Stimulated activated effector memory CD8-positive, alpha-beta T cell treated with anti-CD3 and anti-CD28 coated beads, Interleukin-12 subunit alpha, Interleukin-12 subunit beta, amount 100 ng/mL, for 72 hours (primary cell): ENCODE measurements around the gene RGS12.

Experiments used
- ATAC-seq: fragments of 150-1000 bp; cut with Tn5 transposase; 2 replicates; pipeline ENCODE4 v1.10.0; 2021
- DNase-seq, 2 donors: peaks; one replicate each; pipeline ENCODE4 v3.0.0; 2021 to 2022; ENCODE audit warnings: low spot score in 2 of 2
- H3K27ac Mint-ChIP-seq: one replicate; pipeline ENCODE4 v1.8.0; 2022; ENCODE audit warnings: mild to moderate bottlenecking, mixed read lengths
- H3K36me3 Mint-ChIP-seq: one replicate; pipeline ENCODE4 v1.8.0; 2022; ENCODE audit warnings: mild to moderate bottlenecking, mixed read lengths
- H3K4me1 Mint-ChIP-seq: one replicate; pipeline ENCODE4 v1.8.0; 2022; ENCODE audit warnings: mixed read lengths
- H3K4me3 Mint-ChIP-seq: one replicate; pipeline ENCODE4 v1.8.0; 2022; ENCODE audit warnings: mild to moderate bottlenecking, mixed read lengths
- H3K9me3 Mint-ChIP-seq: one replicate; pipeline ENCODE4 v1.8.0; 2022; ENCODE audit warnings: mixed read lengths

The RGS12 gene

GRCh38 chr4:3292571-3293400 lies at the start of gene RGS12:
Gene RGS12, plus strand, starts transcription at chr4:3293021. Its CDS starts 23,150 bp downstream, at chr4:3316171.
- peak; percentile 93 for ATAC-seq

GRCh38 chr4:3243136-3243780 lies 49.6 kb upstream of the RGS12 start:
- Mint-ChIP-seq H3K4me3 (no peak overlapping the region), H3K27ac (peak overlapping the region; percentile 70), H3K4me1 (peaks cover 26% of the 10 kb centered on the region), H3K9me3 (no peaks in the 10 kb centered on the region), H3K36me3 (peaks cover 14% of the 10 kb centered on the region)
- no peak for ATAC-seq
- no peak for DNase-seq

More at GRCh38 chr4:3292571-3293400, at the start of gene RGS12:
- peak; percentile 78 to 96 for DNase-seq
- Mint-ChIP-seq H3K4me1 (peaks cover 25% of the 10 kb centered on the region), H3K27ac (peak within 1 kb of the TSS; percentile 91), H3K4me3 (peak within 1 kb of the TSS; percentile 93), H3K9me3 (peaks cover 3% of the 10 kb centered on the region), H3K36me3 (no peaks in the 10 kb centered on the region)

GRCh38 chr4:3244002-3244401 lies 48.8 kb upstream of the RGS12 start:
- DNase-seq (no peak), ATAC-seq (no peak)
- no peak overlapping the region for H3K4me3 Mint-ChIP-seq
- no peak overlapping the region for H3K27ac Mint-ChIP-seq
- peaks cover 26% of the 10 kb centered on the region for H3K4me1 Mint-ChIP-seq
- no peaks in the 10 kb centered on the region for H3K9me3 Mint-ChIP-seq
- H3K36me3 Mint-ChIP-seq = peaks cover 14% of the 10 kb centered on the region

- peaks cover 14% of the 10 kb centered on the region for H3K36me3 Mint-ChIP-seq
- ATAC-seq (no peak), DNase-seq (no peak)
- H3K9me3 Mint-ChIP-seq = no peaks in the 10 kb centered on the region
- no peak overlapping the region for H3K4me3 Mint-ChIP-seq
- H3K27ac Mint-ChIP-seq = no peak overlapping the region
- H3K4me1 Mint-ChIP-seq = peaks cover 26% of the 10 kb centered on the region
Measured at GRCh38 chr4:3244747-3245146, 48.1 kb upstream of the RGS12 start.

GRCh38 chr4:3245676-3246075 lies 47.1 kb upstream of the RGS12 start:
- H3K36me3 Mint-ChIP-seq = peaks cover 10% of the 10 kb centered on the region
- peaks cover 26% of the 10 kb centered on the region for H3K4me1 Mint-ChIP-seq
- ATAC-seq (no peak), DNase-seq (no peak)
- no peaks in the 10 kb centered on the region for H3K9me3 Mint-ChIP-seq
- peak overlapping the region; percentile 64 for H3K27ac Mint-ChIP-seq
- no peak overlapping the region for H3K4me3 Mint-ChIP-seq

GRCh38 chr4:3246458-3247398 lies 46.1 kb upstream of the RGS12 start:
- peaks cover 5% of the 10 kb centered on the region for H3K36me3 Mint-ChIP-seq
- H3K27ac Mint-ChIP-seq = peak overlapping the region; percentile 64
- H3K4me1 Mint-ChIP-seq = peaks cover 26% of the 10 kb centered on the region
- ATAC-seq (no peak), DNase-seq (no peak)
- no peaks in the 10 kb centered on the region for H3K9me3 Mint-ChIP-seq
- no peak overlapping the region for H3K4me3 Mint-ChIP-seq

- H3K27ac Mint-ChIP-seq = no peak overlapping the region
- H3K36me3 Mint-ChIP-seq = peaks cover 5% of the 10 kb centered on the region
- peaks cover 21% of the 10 kb centered on the region for H3K4me1 Mint-ChIP-seq
- DNase-seq = no peak
- no peak for ATAC-seq
- H3K4me3 Mint-ChIP-seq = no peak overlapping the region
- H3K9me3 Mint-ChIP-seq = no peaks in the 10 kb centered on the region
Measured at GRCh38 chr4:3247399-3248177, 45.2 kb upstream of the RGS12 start.

- Mint-ChIP-seq H3K36me3 (peaks cover 5% of the 10 kb centered on the region), H3K27ac (no peak overlapping the region), H3K4me3 (no peak overlapping the region), H3K4me1 (peaks cover 15% of the 10 kb centered on the region), H3K9me3 (no peaks in the 10 kb centered on the region)
- ATAC-seq (no peak), DNase-seq (no peak)
Measured at GRCh38 chr4:3248178-3248480, 44.7 kb upstream of the RGS12 start.

GRCh38 chr4:3248811-3249661 lies 43.8 kb upstream of the RGS12 start, which contains the start of gene MSANTD1:
Gene MSANTD1, plus strand, starts transcription at chr4:3249159. Its CDS starts 64 bp downstream, at chr4:3249223.
- Mint-ChIP-seq H3K4me3 (no peak within 1 kb of the TSS), H3K4me1 (peaks cover 9% of the 10 kb centered on the region), H3K27ac (peak within 1 kb of the TSS; percentile 74), H3K36me3 (no peaks in the 10 kb centered on the region), H3K9me3 (no peaks in the 10 kb centered on the region)
- DNase-seq (no peak), ATAC-seq (no peak)

- H3K4me1 Mint-ChIP-seq = peaks cover 9% of the 10 kb centered on the region
- no peaks in the 10 kb centered on the region for H3K36me3 Mint-ChIP-seq
- DNase-seq (no peak), ATAC-seq (no peak)
- peak overlapping the region; percentile 74 for H3K27ac Mint-ChIP-seq
- H3K4me3 Mint-ChIP-seq = no peak overlapping the region
- H3K9me3 Mint-ChIP-seq = no peaks in the 10 kb centered on the region
Measured at GRCh38 chr4:3249711-3250437, 42.9 kb upstream of the RGS12 start.

GRCh38 chr4:3250438-3250955 lies 42.3 kb upstream of the RGS12 start:
- peaks cover 9% of the 10 kb centered on the region for H3K4me1 Mint-ChIP-seq
- no peak overlapping the region for H3K4me3 Mint-ChIP-seq
- no peaks in the 10 kb centered on the region for H3K36me3 Mint-ChIP-seq
- peak overlapping the region; percentile 74 for H3K27ac Mint-ChIP-seq
- H3K9me3 Mint-ChIP-seq = no peaks in the 10 kb centered on the region
- ATAC-seq = no peak
- DNase-seq = no peak

GRCh38 chr4:3250956-3251690 lies 41.7 kb upstream of the RGS12 start:
- no peaks in the 10 kb centered on the region for H3K36me3 Mint-ChIP-seq
- peaks cover 6% of the 10 kb centered on the region for H3K4me1 Mint-ChIP-seq
- no peak overlapping the region for H3K27ac Mint-ChIP-seq
- DNase-seq (no peak), ATAC-seq (peak; percentile 84)
- no peak overlapping the region for H3K4me3 Mint-ChIP-seq
- H3K9me3 Mint-ChIP-seq = no peaks in the 10 kb centered on the region
